ENCODE results near the gene EIF4A3.

- no peak for TF ChIP-seq EP300 (IDR thresholded peaks at IDR 0.05; ENCODE audit: borderline replicate concordance in 1 of 2, low read depth in 1 of 2, low read length in 1 of 2)
- TF ChIP-seq CTCF (IDR thresholded peaks at IDR 0.05) = no peak
- TF ChIP-seq YY1 (IDR thresholded peaks at IDR 0.05; ENCODE audit: low read depth) = no peak
Measured at GRCh38 chr17:80166446-80166845, 19.5 kb upstream of the EIF4A3 start.
